ENCODE data around the gene ACTRT2.

Gene ACTRT2

DNA sequence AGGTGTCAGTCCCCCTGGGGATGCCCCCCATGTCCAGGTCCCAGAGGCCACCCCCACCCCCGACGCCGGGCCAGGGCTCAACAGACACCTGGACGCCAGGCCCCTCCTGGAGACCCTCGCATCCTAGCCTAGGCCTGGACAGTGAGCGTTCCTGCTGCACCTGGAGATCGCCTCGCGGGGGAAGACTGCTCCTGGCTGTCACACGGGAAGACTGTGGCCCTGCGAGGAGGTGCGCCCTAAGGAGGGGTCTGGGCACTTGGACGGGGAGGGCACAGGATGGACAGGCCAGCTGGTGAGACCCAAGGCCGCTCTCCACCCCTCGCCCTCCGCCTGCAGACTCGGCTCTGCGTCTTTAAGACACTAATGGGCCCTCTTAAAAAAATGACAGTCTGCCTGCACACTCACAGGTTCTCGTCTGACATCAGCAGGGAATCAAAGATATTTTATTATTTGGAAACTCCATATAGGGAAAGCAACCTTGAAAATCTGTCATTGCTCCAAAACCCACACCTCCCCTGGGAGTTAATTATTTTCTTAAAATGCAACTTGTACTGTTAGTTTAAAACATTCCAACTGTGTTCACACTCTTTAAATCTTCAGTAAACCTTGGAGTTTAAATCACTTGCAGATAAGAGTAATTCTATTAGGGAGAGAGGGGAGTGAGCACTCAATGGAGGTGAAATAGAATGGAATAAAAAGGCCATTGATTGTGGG, 45.6 kb upstream of the ACTRT2 start:
- no peak for ATAC-seq
- TF ChIP-seq ZNF70 (CRISPR knock-in tag; IDR thresholded peaks at IDR 0.05) (no peak), BACH2 (CRISPR knock-in tag; IDR thresholded peaks at IDR 0.05; ENCODE audit: borderline replicate concordance) (no peak)
- TF ChIP-seq, protein P1, sequence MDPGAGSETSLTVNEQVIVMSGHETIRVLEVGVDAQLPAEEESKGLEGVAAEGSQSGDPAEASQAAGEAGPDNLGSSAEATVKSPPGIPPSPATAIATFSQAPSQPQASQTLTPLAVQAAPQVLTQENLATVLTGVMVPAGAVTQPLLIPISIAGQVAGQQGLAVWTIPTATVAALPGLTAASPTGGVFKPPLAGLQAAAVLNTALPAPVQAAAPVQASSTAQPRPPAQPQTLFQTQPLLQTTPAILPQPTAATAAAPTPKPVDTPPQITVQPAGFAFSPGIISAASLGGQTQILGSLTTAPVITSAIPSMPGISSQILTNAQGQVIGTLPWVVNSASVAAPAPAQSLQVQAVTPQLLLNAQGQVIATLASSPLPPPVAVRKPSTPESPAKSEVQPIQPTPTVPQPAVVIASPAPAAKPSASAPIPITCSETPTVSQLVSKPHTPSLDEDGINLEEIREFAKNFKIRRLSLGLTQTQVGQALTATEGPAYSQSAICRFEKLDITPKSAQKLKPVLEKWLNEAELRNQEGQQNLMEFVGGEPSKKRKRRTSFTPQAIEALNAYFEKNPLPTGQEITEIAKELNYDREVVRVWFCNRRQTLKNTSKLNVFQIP (CRISPR knock-in tag; IDR thresholded peaks at IDR 0.05; ENCODE audit: borderline replicate concordance, low read depth) = no peak

DNA sequence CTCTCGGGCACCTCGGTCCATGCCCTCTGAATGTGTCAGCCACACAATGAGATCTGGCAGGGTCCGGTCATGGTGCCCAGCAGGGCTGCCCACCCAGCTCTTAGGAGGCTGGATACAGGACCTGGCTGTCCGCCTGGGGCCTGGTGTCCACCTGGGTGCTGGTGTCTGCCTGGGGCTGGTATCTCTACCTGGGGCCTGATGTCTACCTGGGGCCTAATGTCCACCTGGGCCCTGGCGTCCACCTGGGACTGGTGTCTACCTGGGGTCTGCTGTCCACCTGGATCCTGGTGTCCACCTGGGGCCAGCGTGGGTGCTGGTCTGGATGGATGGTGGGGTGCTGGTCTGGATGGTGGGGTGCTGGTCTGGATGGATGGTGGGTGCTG, 45.1 kb upstream of the ACTRT2 start:
- TF ChIP-seq TCF4 (CRISPR knock-in tag; IDR thresholded peaks at IDR 0.05; ENCODE audit: borderline replicate concordance) (no peak), ZFP30 (CRISPR knock-in tag; IDR thresholded peaks at IDR 0.05) (no peak), ARNTL (CRISPR knock-in tag; IDR thresholded peaks at IDR 0.05; ENCODE audit: borderline replicate concordance, low read depth) (no peak), TOX (CRISPR knock-in tag; IDR thresholded peaks at IDR 0.05; ENCODE audit: borderline replicate concordance) (no peak), BACH2 (CRISPR knock-in tag; IDR thresholded peaks at IDR 0.05; ENCODE audit: borderline replicate concordance) (no peak), GLIS3 (CRISPR knock-in tag; IDR thresholded peaks at IDR 0.05) (no peak), ISL1 (CRISPR knock-in tag; IDR thresholded peaks at IDR 0.05) (no peak), ZFP3 (CRISPR knock-in tag; IDR thresholded peaks at IDR 0.05) (no peak), ZNF70 (CRISPR knock-in tag; IDR thresholded peaks at IDR 0.05) (no peak), ZC3H10 (CRISPR knock-in tag; IDR thresholded peaks at IDR 0.05) (no peak), ESRRG (CRISPR knock-in tag; IDR thresholded peaks at IDR 0.05) (no peak)
- TF ChIP-seq, protein P2, sequence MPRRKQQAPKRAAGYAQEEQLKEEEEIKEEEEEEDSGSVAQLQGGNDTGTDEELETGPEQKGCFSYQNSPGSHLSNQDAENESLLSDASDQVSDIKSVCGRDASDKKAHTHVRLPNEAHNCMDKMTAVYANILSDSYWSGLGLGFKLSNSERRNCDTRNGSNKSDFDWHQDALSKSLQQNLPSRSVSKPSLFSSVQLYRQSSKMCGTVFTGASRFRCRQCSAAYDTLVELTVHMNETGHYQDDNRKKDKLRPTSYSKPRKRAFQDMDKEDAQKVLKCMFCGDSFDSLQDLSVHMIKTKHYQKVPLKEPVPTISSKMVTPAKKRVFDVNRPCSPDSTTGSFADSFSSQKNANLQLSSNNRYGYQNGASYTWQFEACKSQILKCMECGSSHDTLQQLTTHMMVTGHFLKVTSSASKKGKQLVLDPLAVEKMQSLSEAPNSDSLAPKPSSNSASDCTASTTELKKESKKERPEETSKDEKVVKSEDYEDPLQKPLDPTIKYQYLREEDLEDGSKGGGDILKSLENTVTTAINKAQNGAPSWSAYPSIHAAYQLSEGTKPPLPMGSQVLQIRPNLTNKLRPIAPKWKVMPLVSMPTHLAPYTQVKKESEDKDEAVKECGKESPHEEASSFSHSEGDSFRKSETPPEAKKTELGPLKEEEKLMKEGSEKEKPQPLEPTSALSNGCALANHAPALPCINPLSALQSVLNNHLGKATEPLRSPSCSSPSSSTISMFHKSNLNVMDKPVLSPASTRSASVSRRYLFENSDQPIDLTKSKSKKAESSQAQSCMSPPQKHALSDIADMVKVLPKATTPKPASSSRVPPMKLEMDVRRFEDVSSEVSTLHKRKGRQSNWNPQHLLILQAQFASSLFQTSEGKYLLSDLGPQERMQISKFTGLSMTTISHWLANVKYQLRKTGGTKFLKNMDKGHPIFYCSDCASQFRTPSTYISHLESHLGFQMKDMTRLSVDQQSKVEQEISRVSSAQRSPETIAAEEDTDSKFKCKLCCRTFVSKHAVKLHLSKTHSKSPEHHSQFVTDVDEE (CRISPR knock-in tag; IDR thresholded peaks at IDR 0.05) = no peak
- TF ChIP-seq, protein P3, sequence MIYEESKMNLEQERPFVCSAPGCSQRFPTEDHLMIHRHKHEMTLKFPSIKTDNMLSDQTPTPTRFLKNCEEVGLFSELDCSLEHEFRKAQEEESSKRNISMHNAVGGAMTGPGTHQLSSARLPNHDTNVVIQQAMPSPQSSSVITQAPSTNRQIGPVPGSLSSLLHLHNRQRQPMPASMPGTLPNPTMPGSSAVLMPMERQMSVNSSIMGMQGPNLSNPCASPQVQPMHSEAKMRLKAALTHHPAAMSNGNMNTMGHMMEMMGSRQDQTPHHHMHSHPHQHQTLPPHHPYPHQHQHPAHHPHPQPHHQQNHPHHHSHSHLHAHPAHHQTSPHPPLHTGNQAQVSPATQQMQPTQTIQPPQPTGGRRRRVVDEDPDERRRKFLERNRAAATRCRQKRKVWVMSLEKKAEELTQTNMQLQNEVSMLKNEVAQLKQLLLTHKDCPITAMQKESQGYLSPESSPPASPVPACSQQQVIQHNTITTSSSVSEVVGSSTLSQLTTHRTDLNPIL (CRISPR knock-in tag; IDR thresholded peaks at IDR 0.05; ENCODE audit: low read depth) = no peak
- TF ChIP-seq, protein P4, sequence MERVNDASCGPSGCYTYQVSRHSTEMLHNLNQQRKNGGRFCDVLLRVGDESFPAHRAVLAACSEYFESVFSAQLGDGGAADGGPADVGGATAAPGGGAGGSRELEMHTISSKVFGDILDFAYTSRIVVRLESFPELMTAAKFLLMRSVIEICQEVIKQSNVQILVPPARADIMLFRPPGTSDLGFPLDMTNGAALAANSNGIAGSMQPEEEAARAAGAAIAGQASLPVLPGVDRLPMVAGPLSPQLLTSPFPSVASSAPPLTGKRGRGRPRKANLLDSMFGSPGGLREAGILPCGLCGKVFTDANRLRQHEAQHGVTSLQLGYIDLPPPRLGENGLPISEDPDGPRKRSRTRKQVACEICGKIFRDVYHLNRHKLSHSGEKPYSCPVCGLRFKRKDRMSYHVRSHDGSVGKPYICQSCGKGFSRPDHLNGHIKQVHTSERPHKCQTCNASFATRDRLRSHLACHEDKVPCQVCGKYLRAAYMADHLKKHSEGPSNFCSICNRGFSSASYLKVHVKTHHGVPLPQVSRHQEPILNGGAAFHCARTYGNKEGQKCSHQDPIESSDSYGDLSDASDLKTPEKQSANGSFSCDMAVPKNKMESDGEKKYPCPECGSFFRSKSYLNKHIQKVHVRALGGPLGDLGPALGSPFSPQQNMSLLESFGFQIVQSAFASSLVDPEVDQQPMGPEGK (CRISPR knock-in tag; IDR thresholded peaks at IDR 0.05; ENCODE audit: borderline replicate concordance) = no peak

DNA sequence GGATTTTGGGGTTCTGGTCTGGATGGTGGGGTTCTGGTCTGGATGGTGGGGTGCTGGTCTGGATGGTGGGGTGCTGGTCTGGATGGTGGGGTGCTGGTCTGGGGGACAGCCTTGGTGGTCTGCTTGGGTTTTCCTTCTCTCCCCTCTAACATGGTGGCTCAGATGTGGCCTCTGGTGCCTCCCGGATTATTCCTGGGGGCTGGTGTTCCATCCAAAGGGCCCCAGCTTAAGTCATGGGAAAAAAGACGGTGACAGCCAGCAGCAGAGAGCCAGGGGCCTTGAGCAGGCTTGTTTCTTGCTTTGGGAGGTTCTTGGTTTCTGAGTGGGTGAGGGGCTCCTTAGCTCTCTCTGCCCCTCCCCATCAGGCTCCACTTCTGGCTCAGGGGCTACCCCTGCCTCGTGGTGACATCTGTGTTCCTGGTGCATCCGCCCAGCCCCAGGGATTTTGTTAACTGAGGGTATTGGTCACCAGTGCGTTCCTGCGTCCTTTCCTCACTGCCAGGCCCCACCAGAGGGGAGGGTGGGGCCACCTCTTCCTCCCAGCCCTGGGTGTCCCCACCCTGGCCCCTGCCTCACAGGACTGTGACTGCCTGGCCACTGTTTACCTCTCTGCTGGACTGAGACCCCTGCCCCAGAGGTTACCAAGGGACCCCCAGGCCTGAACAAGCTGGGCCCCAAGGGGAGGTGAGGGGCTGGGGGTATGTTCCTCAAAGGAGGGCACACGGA, 43.2 kb upstream of the ACTRT2 start:
- TF ChIP-seq ZNF565 (CRISPR knock-in tag; conservative IDR thresholded peaks at IDR 0.05; ENCODE audit: low read depth) = no peak
- no peak for TF ChIP-seq BACH2 (CRISPR knock-in tag; IDR thresholded peaks at IDR 0.05; ENCODE audit: borderline replicate concordance)
- TF ChIP-seq ARNTL (CRISPR knock-in tag; IDR thresholded peaks at IDR 0.05; ENCODE audit: borderline replicate concordance, low read depth) = no peak
- TF ChIP-seq OSR1 (CRISPR knock-in tag; IDR thresholded peaks at IDR 0.05) = no peak
- TF ChIP-seq GLIS3 (CRISPR knock-in tag; IDR thresholded peaks at IDR 0.05) = no peak
- TF ChIP-seq ZNF8 (CRISPR knock-in tag; IDR thresholded peaks at IDR 0.05) = no peak
- no peak for TF ChIP-seq SNAI2 (CRISPR knock-in tag; IDR thresholded peaks at IDR 0.05)
- TF ChIP-seq, protein P4 (CRISPR knock-in tag; IDR thresholded peaks at IDR 0.05; ENCODE audit: borderline replicate concordance) = no peak
- no peak for TF ChIP-seq ZFP3 (CRISPR knock-in tag; IDR thresholded peaks at IDR 0.05)
- TF ChIP-seq, protein P1 (CRISPR knock-in tag; IDR thresholded peaks at IDR 0.05; ENCODE audit: borderline replicate concordance, low read depth) = no peak
- no peak for TF ChIP-seq TCF4 (CRISPR knock-in tag; IDR thresholded peaks at IDR 0.05; ENCODE audit: borderline replicate concordance)
- TF ChIP-seq, protein P3 (CRISPR knock-in tag; IDR thresholded peaks at IDR 0.05; ENCODE audit: low read depth) = no peak
- no peak for TF ChIP-seq ZNF70 (CRISPR knock-in tag; IDR thresholded peaks at IDR 0.05)
- TF ChIP-seq RARB (CRISPR knock-in tag; IDR thresholded peaks at IDR 0.05) = no peak
- ATAC-seq = no peak

More for the DNA sequence above, 45.1 kb upstream of the ACTRT2 start:
- no peak for ATAC-seq

Data from SK-N-SH treated with all-trans-retinoic acid at 6 μM for 48 hours (cell line).